Measurements from ENCODE around the gene TEKT1. TPM values are rescaled to one million over a fixed set of nuclear protein-coding genes. Genes with fewer than 3 reads are reported as not detected.

The TEKT1 gene
- polyA plus RNA-seq, 1 donor from 2014 or later: 0.06 TPM

- Histone ChIP-seq H3K79me2 (replicated peaks; ENCODE audit: insufficient read depth, low read length) (no peaks in the 10 kb centered on the region), H3K9ac (ENCODE audit: low read length) (no peak overlapping the region), H3K9me3 (ENCODE audit: low read length) (peaks cover under 1% of the 10 kb centered on the region), H3K27me3 (ENCODE audit: insufficient read depth, low read depth, low read length) (peaks cover 20% of the 10 kb centered on the region), H3K4me3 (ENCODE audit: low read length) (no peak overlapping the region), H3K36me3 (ENCODE audit: insufficient read depth, low read length) (no peaks in the 10 kb centered on the region), H2AFZ (ENCODE audit: low read depth, low read length) (no peak overlapping the region), H4K20me1 (ENCODE audit: insufficient read depth) (no peaks in the 10 kb centered on the region), H3K4me2 (ENCODE audit: low read length) (no peak overlapping the region), H3K27ac (ENCODE audit: low read length) (no peak overlapping the region), H3K9me2 (ENCODE audit: insufficient read depth, low read length) (no peaks in the 10 kb centered on the region), H3F3A (ENCODE audit: insufficient read depth, low read length, poor library complexity, severe bottlenecking) (no peaks in the 10 kb centered on the region)
- TF ChIP-seq EP300 (conservative IDR thresholded peaks at IDR 0.05; ENCODE audit: poor library complexity, severe bottlenecking) (no peak), RAD21 (conservative IDR thresholded peaks at IDR 0.05) (no peak), CTCF (IDR thresholded peaks at IDR 0.05; ENCODE audit: poor library complexity, severe bottlenecking) (no peak), SMC3 (conservative IDR thresholded peaks at IDR 0.05; ENCODE audit: poor library complexity) (no peak), REST (IDR thresholded peaks at IDR 0.05; ENCODE audit: borderline replicate concordance) (no peak), TAF1 (IDR thresholded peaks at IDR 0.05; ENCODE audit: low read depth) (no peak), EZH2 (IDR thresholded peaks at IDR 0.05; ENCODE audit: borderline replicate concordance, insufficient read depth, low read length, poor library complexity, severe bottlenecking) (no peak), POLR2AphosphoS5 (IDR thresholded peaks at IDR 0.05) (no peak), MXI1 (conservative IDR thresholded peaks at IDR 0.05; ENCODE audit: poor library complexity, severe bottlenecking) (no peak)
Observed at GRCh38 chr17:6780001-6780400, 51.5 kb downstream of the TEKT1 start.

GRCh38 chr17:6779411-6779810 lies 52.1 kb downstream of the TEKT1 start:
- H3K27ac ChIP-seq (ENCODE audit: low read length): no peak overlapping the region
- H2AFZ ChIP-seq (ENCODE audit: low read depth, low read length): no peak overlapping the region
- no peaks in the 10 kb centered on the region for H3F3A ChIP-seq (ENCODE audit: insufficient read depth, low read length, poor library complexity, severe bottlenecking)
- no peaks in the 10 kb centered on the region for H4K20me1 ChIP-seq (ENCODE audit: insufficient read depth)
- no peaks in the 10 kb centered on the region for H3K36me3 ChIP-seq (ENCODE audit: insufficient read depth, low read length)
- H3K9ac ChIP-seq (ENCODE audit: low read length): no peak overlapping the region
- peaks cover 22% of the 10 kb centered on the region for H3K27me3 ChIP-seq (ENCODE audit: insufficient read depth, low read depth, low read length)
- H3K9me3 ChIP-seq (ENCODE audit: low read length): no peaks in the 10 kb centered on the region
- no peak overlapping the region for H3K4me2 ChIP-seq (ENCODE audit: low read length)
- TF ChIP-seq RAD21 (conservative IDR thresholded peaks at IDR 0.05): no peak
- TF ChIP-seq TAF1 (IDR thresholded peaks at IDR 0.05; ENCODE audit: low read depth): no peak
- no peak for TF ChIP-seq REST (IDR thresholded peaks at IDR 0.05; ENCODE audit: borderline replicate concordance)
- TF ChIP-seq CTCF (IDR thresholded peaks at IDR 0.05; ENCODE audit: poor library complexity, severe bottlenecking): no peak
- TF ChIP-seq SMC3 (conservative IDR thresholded peaks at IDR 0.05; ENCODE audit: poor library complexity): no peak
- no peaks in the 10 kb centered on the region for H3K79me2 ChIP-seq (replicated peaks; ENCODE audit: insufficient read depth, low read length)
- H3K4me3 ChIP-seq (ENCODE audit: low read length): no peak overlapping the region
- no peaks in the 10 kb centered on the region for H3K9me2 ChIP-seq (ENCODE audit: insufficient read depth, low read length)
